ENCODE data around the gene WDFY1. TPM values are rescaled to one million over a fixed set of nuclear protein-coding genes. Genes with fewer than 3 reads are reported as not detected.

The WDFY1 gene
- total and polyA plus RNA-seq, 9 of the 15 experiments (the other 6 are each of a cell fraction or from before 2014, with no cell fraction given) = 5.4 to 27.6 (median 17.5) TPM

DNA sequence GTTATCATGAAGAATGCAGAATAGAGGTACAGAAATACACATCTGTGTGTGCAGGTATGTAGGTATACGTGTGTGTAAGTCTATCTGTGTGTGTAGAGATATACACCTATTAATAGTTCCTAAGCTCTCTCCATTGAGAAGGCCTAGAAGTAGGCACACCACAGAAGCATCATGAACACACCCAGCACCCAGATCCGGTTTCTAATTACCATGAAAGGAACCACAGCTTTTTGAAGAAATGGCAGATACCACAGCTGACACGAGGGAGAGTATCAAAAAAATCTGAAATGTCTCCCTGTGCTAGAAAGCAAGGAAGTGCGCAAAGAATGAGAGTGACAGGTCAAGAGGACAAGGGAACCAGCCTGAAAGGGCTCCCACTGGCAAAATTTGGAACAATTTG, 80.0 kb downstream of the WDFY1 start (continued):
- TF ChIP-seq, protein P1, sequence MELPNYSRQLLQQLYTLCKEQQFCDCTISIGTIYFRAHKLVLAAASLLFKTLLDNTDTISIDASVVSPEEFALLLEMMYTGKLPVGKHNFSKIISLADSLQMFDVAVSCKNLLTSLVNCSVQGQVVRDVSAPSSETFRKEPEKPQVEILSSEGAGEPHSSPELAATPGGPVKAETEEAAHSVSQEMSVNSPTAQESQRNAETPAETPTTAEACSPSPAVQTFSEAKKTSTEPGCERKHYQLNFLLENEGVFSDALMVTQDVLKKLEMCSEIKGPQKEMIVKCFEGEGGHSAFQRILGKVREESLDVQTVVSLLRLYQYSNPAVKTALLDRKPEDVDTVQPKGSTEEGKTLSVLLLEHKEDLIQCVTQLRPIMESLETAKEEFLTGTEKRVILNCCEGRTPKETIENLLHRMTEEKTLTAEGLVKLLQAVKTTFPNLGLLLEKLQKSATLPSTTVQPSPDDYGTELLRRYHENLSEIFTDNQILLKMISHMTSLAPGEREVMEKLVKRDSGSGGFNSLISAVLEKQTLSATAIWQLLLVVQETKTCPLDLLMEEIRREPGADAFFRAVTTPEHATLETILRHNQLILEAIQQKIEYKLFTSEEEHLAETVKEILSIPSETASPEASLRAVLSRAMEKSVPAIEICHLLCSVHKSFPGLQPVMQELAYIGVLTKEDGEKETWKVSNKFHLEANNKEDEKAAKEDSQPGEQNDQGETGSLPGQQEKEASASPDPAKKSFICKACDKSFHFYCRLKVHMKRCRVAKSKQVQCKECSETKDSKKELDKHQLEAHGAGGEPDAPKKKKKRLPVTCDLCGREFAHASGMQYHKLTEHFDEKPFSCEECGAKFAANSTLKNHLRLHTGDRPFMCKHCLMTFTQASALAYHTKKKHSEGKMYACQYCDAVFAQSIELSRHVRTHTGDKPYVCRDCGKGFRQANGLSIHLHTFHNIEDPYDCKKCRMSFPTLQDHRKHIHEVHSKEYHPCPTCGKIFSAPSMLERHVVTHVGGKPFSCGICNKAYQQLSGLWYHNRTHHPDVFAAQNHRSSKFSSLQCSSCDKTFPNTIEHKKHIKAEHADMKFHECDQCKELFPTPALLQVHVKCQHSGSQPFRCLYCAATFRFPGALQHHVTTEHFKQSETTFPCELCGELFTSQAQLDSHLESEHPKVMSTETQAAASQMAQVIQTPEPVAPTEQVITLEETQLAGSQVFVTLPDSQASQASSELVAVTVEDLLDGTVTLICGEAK (IDR thresholded peaks at IDR 0.05) = no peak
- TF ChIP-seq, protein P1 (CRISPR knock-in tag; IDR thresholded peaks at IDR 0.05) = no peak
- TF ChIP-seq, protein P2, sequence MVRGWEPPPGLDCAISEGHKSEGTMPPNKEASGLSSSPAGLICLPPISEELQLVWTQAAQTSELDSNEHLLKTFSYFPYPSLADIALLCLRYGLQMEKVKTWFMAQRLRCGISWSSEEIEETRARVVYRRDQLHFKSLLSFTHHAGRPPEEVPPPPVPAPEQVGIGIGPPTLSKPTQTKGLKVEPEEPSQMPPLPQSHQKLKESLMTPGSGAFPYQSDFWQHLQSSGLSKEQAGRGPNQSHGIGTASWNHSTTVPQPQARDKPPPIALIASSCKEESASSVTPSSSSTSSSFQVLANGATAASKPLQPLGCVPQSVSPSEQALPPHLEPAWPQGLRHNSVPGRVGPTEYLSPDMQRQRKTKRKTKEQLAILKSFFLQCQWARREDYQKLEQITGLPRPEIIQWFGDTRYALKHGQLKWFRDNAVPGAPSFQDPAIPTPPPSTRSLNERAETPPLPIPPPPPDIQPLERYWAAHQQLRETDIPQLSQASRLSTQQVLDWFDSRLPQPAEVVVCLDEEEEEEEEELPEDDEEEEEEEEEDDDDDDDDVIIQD (CRISPR knock-in tag; IDR thresholded peaks at IDR 0.05) = no peak
- TF ChIP-seq NEUROD1 (IDR thresholded peaks at IDR 0.05; ENCODE audit: borderline replicate concordance, low read depth, low read length, partially characterized antibody) (no peak), BRCA1 (IDR thresholded peaks at IDR 0.05) (no peak), BRCA1 (CRISPR knock-in tag; IDR thresholded peaks at IDR 0.05) (no peak), MCM5 (IDR thresholded peaks at IDR 0.05; ENCODE audit: low read depth) (no peak), ELF1 (tag; IDR thresholded peaks at IDR 0.05) (no peak)
- TF ChIP-seq, protein P3, sequence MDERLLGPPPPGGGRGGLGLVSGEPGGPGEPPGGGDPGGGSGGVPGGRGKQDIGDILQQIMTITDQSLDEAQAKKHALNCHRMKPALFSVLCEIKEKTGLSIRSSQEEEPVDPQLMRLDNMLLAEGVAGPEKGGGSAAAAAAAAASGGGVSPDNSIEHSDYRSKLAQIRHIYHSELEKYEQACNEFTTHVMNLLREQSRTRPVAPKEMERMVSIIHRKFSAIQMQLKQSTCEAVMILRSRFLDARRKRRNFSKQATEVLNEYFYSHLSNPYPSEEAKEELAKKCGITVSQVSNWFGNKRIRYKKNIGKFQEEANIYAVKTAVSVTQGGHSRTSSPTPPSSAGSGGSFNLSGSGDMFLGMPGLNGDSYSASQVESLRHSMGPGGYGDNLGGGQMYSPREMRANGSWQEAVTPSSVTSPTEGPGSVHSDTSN (CRISPR knock-in tag; IDR thresholded peaks at IDR 0.05; ENCODE audit: low read depth) = no peak
- TF ChIP-seq, protein P3 (tag; conservative IDR thresholded peaks at IDR 0.05; ENCODE audit: low read depth) = no peak
- TF ChIP-seq, protein P4, sequence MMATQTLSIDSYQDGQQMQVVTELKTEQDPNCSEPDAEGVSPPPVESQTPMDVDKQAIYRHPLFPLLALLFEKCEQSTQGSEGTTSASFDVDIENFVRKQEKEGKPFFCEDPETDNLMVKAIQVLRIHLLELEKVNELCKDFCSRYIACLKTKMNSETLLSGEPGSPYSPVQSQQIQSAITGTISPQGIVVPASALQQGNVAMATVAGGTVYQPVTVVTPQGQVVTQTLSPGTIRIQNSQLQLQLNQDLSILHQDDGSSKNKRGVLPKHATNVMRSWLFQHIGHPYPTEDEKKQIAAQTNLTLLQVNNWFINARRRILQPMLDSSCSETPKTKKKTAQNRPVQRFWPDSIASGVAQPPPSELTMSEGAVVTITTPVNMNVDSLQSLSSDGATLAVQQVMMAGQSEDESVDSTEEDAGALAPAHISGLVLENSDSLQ (IDR thresholded peaks at IDR 0.05) = no peak

Data from K562 (cell line).